Measurements from ENCODE around the gene BANP.
"Not testable (repeated sequence)": the region's sequence is repeated elsewhere in the genome, so short reads cannot be mapped to it uniquely, and the experiment has no call there.

BANP gene

DNA sequence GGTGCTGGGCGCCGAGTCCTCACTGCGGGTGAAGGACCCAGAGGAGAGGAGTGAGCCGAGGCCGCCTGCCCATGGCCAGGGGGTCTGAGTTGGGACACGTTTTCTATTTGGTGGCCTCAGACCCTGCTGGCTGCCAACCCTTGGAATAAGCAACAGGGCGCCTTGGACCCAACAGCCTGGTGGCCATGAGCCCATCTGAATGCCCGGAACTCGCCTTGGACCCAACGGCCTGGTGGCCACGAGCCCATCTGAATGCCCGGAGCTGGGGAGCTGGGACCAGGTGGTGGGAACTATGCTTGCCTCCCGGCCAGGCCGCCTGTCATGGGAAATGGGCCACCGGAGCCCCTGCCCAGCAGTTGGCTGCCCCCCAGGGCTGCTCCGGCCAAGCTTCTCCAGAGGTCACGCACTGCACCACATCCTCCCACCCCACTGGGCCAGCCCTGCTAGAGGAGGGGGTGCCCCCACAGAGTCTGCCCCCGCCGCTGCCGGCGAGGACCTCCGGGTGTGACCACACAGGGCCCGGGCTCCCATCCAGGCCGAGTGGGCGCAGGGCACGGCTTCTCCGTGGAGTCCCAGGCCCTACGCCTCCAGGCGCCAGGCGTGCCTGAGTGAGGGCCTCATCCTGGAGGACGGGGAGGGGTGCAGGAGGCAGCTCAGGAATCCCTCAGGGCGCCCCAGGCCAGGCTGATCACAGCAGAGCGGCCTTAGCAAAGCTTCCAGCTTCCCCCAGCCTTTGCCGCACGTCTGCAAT lies 140.2 kb downstream of the BANP start:
- not testable (repeated sequence) for H3K4me3 ChIP-seq (ENCODE audit: low read depth, low read length); H2AFZ ChIP-seq (ENCODE audit: low read length, unreplicated experiment); H3K27ac ChIP-seq (ENCODE audit: low read depth, low read length); H3K79me2 ChIP-seq (ENCODE audit: control insufficient read depth, insufficient read depth, low read length, unreplicated experiment); H3K4me1 ChIP-seq (ENCODE audit: control insufficient read depth, insufficient read depth, low read length, unreplicated experiment); H3K36me3 ChIP-seq (ENCODE audit: insufficient read depth, low read length)
- H3K27me3 ChIP-seq (ENCODE audit: insufficient read depth, low read length): peaks cover 20% of the 10 kb centered on the region; the same call in 1 of the 2 replicates

- H3K4me1 ChIP-seq (ENCODE audit: control insufficient read depth, insufficient read depth, low read length, unreplicated experiment); H3K36me3 ChIP-seq (ENCODE audit: insufficient read depth, low read length); H3K79me2 ChIP-seq (ENCODE audit: control insufficient read depth, insufficient read depth, low read length, unreplicated experiment); H3K4me3 ChIP-seq (ENCODE audit: low read depth, low read length); H2AFZ ChIP-seq (ENCODE audit: low read length, unreplicated experiment); H3K27ac ChIP-seq (ENCODE audit: low read depth, low read length): not testable (repeated sequence)
- H3K27me3 ChIP-seq (ENCODE audit: insufficient read depth, low read length): peaks cover 20% of the 10 kb centered on the region; the same call in 1 of the 2 replicates
Observed at GRCh38 chr16:88091972-88092302, 140.7 kb downstream of the BANP start.

DNA sequence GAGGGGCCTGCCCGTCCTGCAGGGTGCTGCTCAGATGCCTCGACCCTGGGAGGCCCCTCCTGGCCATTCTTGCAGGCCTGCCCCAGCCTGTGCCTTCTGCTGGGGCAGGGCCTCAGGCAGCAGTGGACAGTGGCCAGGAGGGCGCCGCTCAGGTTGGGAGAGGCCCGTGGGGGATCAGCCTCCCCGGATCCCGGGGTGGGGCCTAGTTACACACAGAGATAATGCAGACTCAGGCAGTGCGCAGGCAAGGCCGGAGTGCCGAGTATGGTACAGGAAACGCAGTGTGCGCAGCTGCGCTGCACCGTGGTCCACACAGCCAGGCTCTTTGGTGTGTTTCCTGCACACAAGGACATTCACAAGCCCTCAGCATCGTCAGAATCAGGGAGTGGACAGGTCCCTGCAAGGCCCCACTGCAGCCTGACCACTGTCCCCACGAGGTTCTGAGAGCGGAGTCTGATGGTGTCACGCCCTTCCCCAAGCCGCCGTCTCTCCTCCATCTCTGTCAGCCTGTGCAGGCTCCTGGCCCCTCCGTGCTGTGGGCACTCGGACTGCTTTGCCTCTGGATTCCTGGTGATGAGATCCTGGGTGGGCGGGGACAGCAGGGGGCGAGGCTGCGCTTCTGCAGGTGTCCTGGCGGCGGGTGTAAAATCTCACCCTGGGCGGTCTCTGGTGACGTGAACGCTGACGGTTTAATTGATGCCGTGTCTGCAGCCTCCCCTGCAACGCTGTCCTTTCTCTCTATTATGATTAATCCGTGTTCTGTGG lies 141.7 kb downstream of the BANP start:
- peaks cover 11% of the 10 kb centered on the region; the same call in 1 of the 2 replicates for H3K27me3 ChIP-seq (ENCODE audit: insufficient read depth, low read length)
- not testable (repeated sequence) for H3K4me3 ChIP-seq (ENCODE audit: low read depth, low read length); H2AFZ ChIP-seq (ENCODE audit: low read length, unreplicated experiment); H3K27ac ChIP-seq (ENCODE audit: low read depth, low read length); H3K79me2 ChIP-seq (ENCODE audit: control insufficient read depth, insufficient read depth, low read length, unreplicated experiment); H3K4me1 ChIP-seq (ENCODE audit: control insufficient read depth, insufficient read depth, low read length, unreplicated experiment); H3K36me3 ChIP-seq (ENCODE audit: insufficient read depth, low read length)

DNA sequence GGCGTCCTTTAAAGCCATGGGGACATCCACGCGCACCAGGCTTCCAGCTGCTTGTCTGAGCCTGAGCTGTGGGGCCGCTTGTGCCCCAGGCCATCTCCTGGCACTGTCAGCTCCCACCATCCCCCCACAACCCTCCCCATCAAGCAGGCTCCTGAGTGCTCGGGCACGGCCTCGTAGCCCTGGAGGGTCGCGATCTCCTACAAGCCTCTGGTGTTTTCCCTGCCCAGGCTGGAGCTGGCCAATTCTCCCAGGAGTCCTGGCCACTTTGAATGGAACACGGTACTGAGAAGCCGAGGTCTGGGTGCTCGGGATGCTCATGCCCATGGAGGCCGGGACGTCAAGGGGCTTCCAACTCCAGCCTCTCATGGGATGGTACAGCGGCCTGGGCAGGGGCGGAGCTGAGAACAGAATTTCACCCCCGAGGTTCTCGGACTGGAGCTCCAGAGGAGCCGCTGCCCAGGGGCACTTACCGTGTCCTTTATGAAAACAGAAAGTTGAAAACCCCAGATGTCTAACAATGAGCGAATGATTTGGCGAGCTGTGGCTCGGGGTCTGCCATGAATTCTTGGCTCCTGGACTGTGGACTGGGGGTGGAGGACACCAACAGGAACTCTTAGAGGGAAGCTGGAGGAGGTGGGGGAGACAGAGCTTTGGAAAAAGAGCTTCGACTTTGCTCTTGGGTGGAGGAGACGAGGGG lies 142.5 kb downstream of the BANP start:
- H3K27me3 ChIP-seq (ENCODE audit: insufficient read depth, low read length); H3K4me1 ChIP-seq (ENCODE audit: control insufficient read depth, insufficient read depth, low read length, unreplicated experiment); H3K79me2 ChIP-seq (ENCODE audit: control insufficient read depth, insufficient read depth, low read length, unreplicated experiment); H3K36me3 ChIP-seq (ENCODE audit: insufficient read depth, low read length); H3K27ac ChIP-seq (ENCODE audit: low read depth, low read length); H2AFZ ChIP-seq (ENCODE audit: low read length, unreplicated experiment); H3K4me3 ChIP-seq (ENCODE audit: low read depth, low read length): not testable (repeated sequence)

GRCh38 chr16:88094253-88094575 lies 143.0 kb downstream of the BANP start:
- H3K27ac ChIP-seq (ENCODE audit: low read depth, low read length); H2AFZ ChIP-seq (ENCODE audit: low read length, unreplicated experiment); H3K4me3 ChIP-seq (ENCODE audit: low read depth, low read length); H3K27me3 ChIP-seq (ENCODE audit: insufficient read depth, low read length); H3K36me3 ChIP-seq (ENCODE audit: insufficient read depth, low read length); H3K4me1 ChIP-seq (ENCODE audit: control insufficient read depth, insufficient read depth, low read length, unreplicated experiment); H3K79me2 ChIP-seq (ENCODE audit: control insufficient read depth, insufficient read depth, low read length, unreplicated experiment): not testable (repeated sequence)

DNA sequence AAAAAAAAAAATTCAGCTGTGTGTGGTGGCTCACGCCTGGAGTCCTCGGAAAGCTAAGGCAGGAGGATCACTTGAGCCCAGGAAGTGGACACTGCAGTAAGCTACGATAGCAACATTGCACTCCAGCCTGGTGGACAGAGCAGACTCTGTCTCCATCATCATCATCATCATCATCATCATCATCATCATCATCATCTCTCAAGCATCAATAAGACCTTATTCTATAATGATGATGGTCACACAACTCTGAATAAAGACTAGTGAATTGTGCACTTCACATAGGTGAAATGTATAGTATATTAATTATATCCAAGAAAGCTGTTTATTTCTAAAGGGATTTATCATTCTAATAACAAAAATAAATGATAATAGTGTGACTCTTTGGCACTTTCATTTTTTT lies 143.7 kb downstream of the BANP start:
- not testable (repeated sequence) for H3K4me1 ChIP-seq (ENCODE audit: control insufficient read depth, insufficient read depth, low read length, unreplicated experiment); H3K79me2 ChIP-seq (ENCODE audit: control insufficient read depth, insufficient read depth, low read length, unreplicated experiment); H3K4me3 ChIP-seq (ENCODE audit: low read depth, low read length); H3K36me3 ChIP-seq (ENCODE audit: insufficient read depth, low read length); H3K27ac ChIP-seq (ENCODE audit: low read depth, low read length); H2AFZ ChIP-seq (ENCODE audit: low read length, unreplicated experiment); H3K27me3 ChIP-seq (ENCODE audit: insufficient read depth, low read length)

DNA sequence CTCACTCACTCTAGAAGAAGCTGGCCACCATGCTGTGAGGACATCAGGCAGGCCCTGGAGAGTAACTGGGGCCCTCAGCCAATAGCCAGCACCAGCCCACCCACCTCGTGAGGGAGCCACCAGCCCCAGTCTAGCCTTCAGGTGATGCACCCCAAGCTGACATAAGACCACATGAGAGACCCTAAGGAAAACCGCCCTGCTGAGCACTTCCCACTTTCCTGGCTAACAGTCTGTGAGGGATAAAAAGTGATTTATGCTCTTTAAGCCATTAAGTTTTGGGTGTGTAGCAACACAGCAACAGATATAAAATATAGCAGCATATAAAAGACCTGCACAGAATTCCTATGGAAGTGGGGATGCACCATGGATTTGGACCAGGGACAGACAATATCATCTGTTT lies 145.4 kb downstream of the BANP start:
- not testable (repeated sequence) for H3K4me1 ChIP-seq (ENCODE audit: control insufficient read depth, insufficient read depth, low read length, unreplicated experiment); H3K79me2 ChIP-seq (ENCODE audit: control insufficient read depth, insufficient read depth, low read length, unreplicated experiment); H3K36me3 ChIP-seq (ENCODE audit: insufficient read depth, low read length); H3K27ac ChIP-seq (ENCODE audit: low read depth, low read length); H3K4me3 ChIP-seq (ENCODE audit: low read depth, low read length); H2AFZ ChIP-seq (ENCODE audit: low read length, unreplicated experiment)
- peaks cover 18% of the 10 kb centered on the region for H3K27me3 ChIP-seq (ENCODE audit: insufficient read depth, low read length)

GRCh38 chr16:88098731-88099562 lies 147.7 kb downstream of the BANP start:
- not testable (repeated sequence) for H3K27ac ChIP-seq (ENCODE audit: low read depth, low read length)

GRCh38 chr16:88099563-88099890 lies 148.3 kb downstream of the BANP start:
- Histone ChIP-seq H3K36me3 (ENCODE audit: insufficient read depth, low read length) (no peaks in the 10 kb centered on the region), H3K27me3 (ENCODE audit: insufficient read depth, low read length) (peaks cover 19% of the 10 kb centered on the region), H3K4me1 (ENCODE audit: control insufficient read depth, insufficient read depth, low read length, unreplicated experiment) (no peaks in the 10 kb centered on the region), H3K27ac (ENCODE audit: low read depth, low read length) (no peak overlapping the region), H2AFZ (ENCODE audit: low read length, unreplicated experiment) (no peak overlapping the region), H3K79me2 (ENCODE audit: control insufficient read depth, insufficient read depth, low read length, unreplicated experiment) (no peaks in the 10 kb centered on the region), H3K4me3 (ENCODE audit: low read depth, low read length) (no peak overlapping the region)

More at GRCh38 chr16:88098731-88099562, 147.7 kb downstream of the BANP start:
- not testable (repeated sequence) for H3K4me3 ChIP-seq (ENCODE audit: low read depth, low read length); H3K4me1 ChIP-seq (ENCODE audit: control insufficient read depth, insufficient read depth, low read length, unreplicated experiment); H2AFZ ChIP-seq (ENCODE audit: low read length, unreplicated experiment); H3K79me2 ChIP-seq (ENCODE audit: control insufficient read depth, insufficient read depth, low read length, unreplicated experiment); H3K36me3 ChIP-seq (ENCODE audit: insufficient read depth, low read length)
- peaks cover 19% of the 10 kb centered on the region for H3K27me3 ChIP-seq (ENCODE audit: insufficient read depth, low read length)

DNA sequence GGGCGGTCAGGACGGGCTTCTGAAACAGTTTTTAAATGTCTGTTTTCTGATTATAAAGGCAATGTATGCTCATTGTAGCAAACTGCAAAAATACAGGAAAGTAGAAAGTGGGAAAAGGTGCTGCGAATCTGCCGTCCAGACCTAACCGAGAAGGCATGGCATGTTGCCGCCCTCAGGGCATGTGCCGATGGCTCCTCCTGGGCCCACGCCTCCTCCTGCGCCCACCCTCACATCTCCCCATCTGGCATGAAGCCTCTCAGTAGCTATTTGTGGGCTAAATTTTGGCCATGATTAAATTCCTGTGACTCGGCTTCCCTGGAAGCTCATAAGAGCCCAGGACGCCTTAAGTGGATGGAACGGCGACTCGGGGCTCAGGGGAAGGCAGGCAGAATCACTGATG lies 148.7 kb downstream of the BANP start:
- not testable (repeated sequence) for H2AFZ ChIP-seq (ENCODE audit: low read length, unreplicated experiment)

More for the DNA sequence above, 148.7 kb downstream of the BANP start:
- not testable (repeated sequence) for H3K27ac ChIP-seq (ENCODE audit: low read depth, low read length); H3K36me3 ChIP-seq (ENCODE audit: insufficient read depth, low read length); H3K4me3 ChIP-seq (ENCODE audit: low read depth, low read length); H3K79me2 ChIP-seq (ENCODE audit: control insufficient read depth, insufficient read depth, low read length, unreplicated experiment); H3K4me1 ChIP-seq (ENCODE audit: control insufficient read depth, insufficient read depth, low read length, unreplicated experiment)
- H3K27me3 ChIP-seq (ENCODE audit: insufficient read depth, low read length): peaks cover 19% of the 10 kb centered on the region
